OCI-LY1 (cell line): ENCODE data around the gene CCDC102A.

Experiments used
- H2AFZ ChIP-seq: fragments of 200-600 bp; sonication (generic), shearing (Covaris generic); 2 replicates; pipeline ENCODE4 v1.6.0; 2014; ENCODE audit warnings: antibody characterized with exemption, mild to moderate bottlenecking, low read length
- H3F3A ChIP-seq: fragments of 200-600 bp; sonication (generic), shearing (Covaris generic); 2 replicates; pipeline ENCODE4 v1.6.0; 2014; ENCODE audit warnings: mild to moderate bottlenecking, antibody characterized with exemption, low read length, moderate library complexity; ENCODE audit not compliant: insufficient read depth
- H3K27ac ChIP-seq: fragments of 200-600 bp; sonication (generic); 2 replicates; pipeline ENCODE4 v1.5.1; 2014; ENCODE audit warnings: low read length, mixed run types, mild to moderate bottlenecking, low read depth; ENCODE audit not compliant: poor library complexity, severe bottlenecking
- H3K27me3 ChIP-seq: fragments of 200-600 bp; sonication (generic); 2 replicates; pipeline ENCODE4 v1.6.0; 2014; ENCODE audit warnings: antibody characterized with exemption, mild to moderate bottlenecking, low read length, moderate library complexity; ENCODE audit not compliant: insufficient read depth
- H3K36me3 ChIP-seq: fragments of 200-600 bp; sonication (generic); 2 replicates; pipeline ENCODE4 v1.6.1; 2014; ENCODE audit warnings: mild to moderate bottlenecking, antibody characterized with exemption, low read length, moderate library complexity, mixed read lengths; ENCODE audit not compliant: insufficient read depth
- H3K4me1 ChIP-seq: fragments of 200-600 bp; sonication (generic); 2 replicates; pipeline ENCODE4 v1.5.1; 2014; ENCODE audit warnings: mild to moderate bottlenecking, low read length, moderate library complexity; ENCODE audit not compliant: insufficient read depth, severe bottlenecking
- H3K4me2 ChIP-seq: fragments of 200-600 bp; sonication (generic), shearing (Covaris generic); 2 replicates; pipeline ENCODE4 v1.6.1; 2014; ENCODE audit warnings: low read length
- H3K4me3 ChIP-seq: fragments of 200-600 bp; sonication (generic); 2 replicates; pipeline ENCODE4 v1.5.1; 2014; ENCODE audit warnings: low read length, low read depth, mild to moderate bottlenecking, mixed read lengths; ENCODE audit not compliant: poor library complexity, severe bottlenecking
- H3K79me2 ChIP-seq: fragments of 200-600 bp; shearing (Covaris generic); 2 replicates; pipeline ENCODE4 v1.6.1; 2016; ENCODE audit warnings: mixed run types, low read length, mixed read lengths; ENCODE audit not compliant: insufficient read depth
- H3K9ac ChIP-seq: fragments of 200-600 bp; sonication (generic), shearing (Covaris generic); 2 replicates; pipeline ENCODE4 v1.6.1; 2014; ENCODE audit warnings: mild to moderate bottlenecking, low read length, mixed read lengths
- H3K9me2 ChIP-seq: fragments of 200-600 bp; sonication (generic), shearing (Covaris generic); 2 replicates; pipeline ENCODE4 v1.6.1; 2014; ENCODE audit warnings: low read depth, mild to moderate bottlenecking, low read length, mixed read lengths
- H3K9me3 ChIP-seq: fragments of 200-600 bp; shearing (Covaris generic); 2 replicates; pipeline ENCODE4 v1.6.1; 2014; ENCODE audit warnings: low read length, mixed read lengths
- H4K20me1 ChIP-seq: fragments of 200-600 bp; sonication (generic), shearing (Covaris generic); 2 replicates; pipeline ENCODE4 v1.6.0; 2016; ENCODE audit warnings: mild to moderate bottlenecking, low read length; ENCODE audit not compliant: insufficient read depth
- EZH2 ChIP-seq: fragments of 200-600 bp; sonication (generic), shearing (Covaris generic); IDR thresholded peaks from 2 replicates; pipeline ENCODE4 v1.8.0; 2017; ENCODE audit warnings: borderline replicate concordance, mixed run types, mild to moderate bottlenecking, antibody characterized with exemption, low read length, moderate library complexity, mixed read lengths
- TF ChIP-seq, protein P1 (sequence below): fragments of 200-600 bp; sonication (generic), shearing (Covaris generic); IDR thresholded peaks from 2 replicates; pipeline ENCODE4 v1.5.1; 2017; ENCODE audit warnings: mild to moderate bottlenecking, antibody characterized with exemption, low read length, moderate library complexity, mixed read lengths

Gene CCDC102A

DNA sequence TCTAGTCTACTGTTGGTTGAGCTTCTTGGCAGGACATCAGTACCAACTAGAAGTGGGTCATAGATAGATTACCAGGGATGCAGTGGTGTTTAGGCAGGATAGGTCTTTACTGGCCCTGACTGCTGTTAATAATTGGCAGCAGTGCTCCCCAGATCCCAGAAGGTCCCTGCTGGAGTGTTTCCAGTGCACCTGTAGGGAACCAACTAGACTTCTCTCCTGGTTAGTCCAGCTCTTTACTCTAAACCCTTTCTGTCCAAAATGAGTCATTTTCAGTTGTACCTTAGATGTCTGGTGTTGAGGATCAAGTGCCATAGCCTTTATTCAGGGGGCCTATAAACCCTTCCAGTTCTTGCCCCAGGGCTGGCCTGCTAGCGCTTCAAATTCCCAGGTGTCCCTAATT is 65.2 kb downstream of the CCDC102A start:
- no peaks in the 10 kb centered on the region for H3K27me3 ChIP-seq
- no peaks in the 10 kb centered on the region for H3K4me1 ChIP-seq
- H3K4me2 ChIP-seq: no peak overlapping the region
- no peaks in the 10 kb centered on the region for H3F3A ChIP-seq
- H3K79me2 ChIP-seq: no peaks in the 10 kb centered on the region
- H3K36me3 ChIP-seq: peaks cover 46% of the 10 kb centered on the region
- H4K20me1 ChIP-seq: no peaks in the 10 kb centered on the region
- H3K9me2 ChIP-seq: no peaks in the 10 kb centered on the region
- H3K27ac ChIP-seq: no peak overlapping the region
- no peaks in the 10 kb centered on the region for H3K9me3 ChIP-seq
- H3K9ac ChIP-seq: no peak overlapping the region
- no peak overlapping the region for H2AFZ ChIP-seq
- no peak overlapping the region for H3K4me3 ChIP-seq
- TF ChIP-seq EZH2: no peak
- TF ChIP-seq, protein P1, sequence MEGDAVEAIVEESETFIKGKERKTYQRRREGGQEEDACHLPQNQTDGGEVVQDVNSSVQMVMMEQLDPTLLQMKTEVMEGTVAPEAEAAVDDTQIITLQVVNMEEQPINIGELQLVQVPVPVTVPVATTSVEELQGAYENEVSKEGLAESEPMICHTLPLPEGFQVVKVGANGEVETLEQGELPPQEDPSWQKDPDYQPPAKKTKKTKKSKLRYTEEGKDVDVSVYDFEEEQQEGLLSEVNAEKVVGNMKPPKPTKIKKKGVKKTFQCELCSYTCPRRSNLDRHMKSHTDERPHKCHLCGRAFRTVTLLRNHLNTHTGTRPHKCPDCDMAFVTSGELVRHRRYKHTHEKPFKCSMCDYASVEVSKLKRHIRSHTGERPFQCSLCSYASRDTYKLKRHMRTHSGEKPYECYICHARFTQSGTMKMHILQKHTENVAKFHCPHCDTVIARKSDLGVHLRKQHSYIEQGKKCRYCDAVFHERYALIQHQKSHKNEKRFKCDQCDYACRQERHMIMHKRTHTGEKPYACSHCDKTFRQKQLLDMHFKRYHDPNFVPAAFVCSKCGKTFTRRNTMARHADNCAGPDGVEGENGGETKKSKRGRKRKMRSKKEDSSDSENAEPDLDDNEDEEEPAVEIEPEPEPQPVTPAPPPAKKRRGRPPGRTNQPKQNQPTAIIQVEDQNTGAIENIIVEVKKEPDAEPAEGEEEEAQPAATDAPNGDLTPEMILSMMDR: no peak

DNA sequence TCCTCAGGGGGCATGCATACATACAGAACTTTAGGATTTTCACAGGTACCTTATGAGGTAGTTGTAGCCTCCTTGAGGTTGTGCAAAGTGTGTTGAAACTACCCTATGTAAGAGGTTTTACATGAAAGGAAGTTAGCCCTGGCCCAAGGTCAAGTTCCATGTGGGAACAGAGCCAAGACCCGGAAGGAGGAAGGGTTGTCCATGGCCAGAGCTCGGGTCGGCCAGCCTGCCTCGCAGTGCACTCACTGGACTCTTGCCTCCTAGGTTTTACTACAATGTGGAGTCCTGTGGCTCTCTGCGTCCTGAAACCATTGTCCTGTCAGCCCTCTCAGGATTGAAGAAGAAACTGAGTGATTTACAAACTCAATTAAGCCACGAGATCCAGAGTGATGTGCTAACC is 65.7 kb downstream of the CCDC102A start:
- H3K79me2 ChIP-seq: no peaks in the 10 kb centered on the region
- H3K4me3 ChIP-seq: no peak overlapping the region
- H3F3A ChIP-seq: no peaks in the 10 kb centered on the region
- no peak overlapping the region for H3K9ac ChIP-seq
- TF ChIP-seq EZH2: no peak
- TF ChIP-seq, protein P1: no peak
- H3K9me3 ChIP-seq: no peaks in the 10 kb centered on the region
- H3K27me3 ChIP-seq: no peaks in the 10 kb centered on the region
- no peak overlapping the region for H2AFZ ChIP-seq
- no peaks in the 10 kb centered on the region for H3K9me2 ChIP-seq
- H3K4me2 ChIP-seq: no peak overlapping the region
- H3K27ac ChIP-seq: no peak overlapping the region
- no peaks in the 10 kb centered on the region for H4K20me1 ChIP-seq
- peaks cover 51% of the 10 kb centered on the region for H3K36me3 ChIP-seq
- no peaks in the 10 kb centered on the region for H3K4me1 ChIP-seq

DNA sequence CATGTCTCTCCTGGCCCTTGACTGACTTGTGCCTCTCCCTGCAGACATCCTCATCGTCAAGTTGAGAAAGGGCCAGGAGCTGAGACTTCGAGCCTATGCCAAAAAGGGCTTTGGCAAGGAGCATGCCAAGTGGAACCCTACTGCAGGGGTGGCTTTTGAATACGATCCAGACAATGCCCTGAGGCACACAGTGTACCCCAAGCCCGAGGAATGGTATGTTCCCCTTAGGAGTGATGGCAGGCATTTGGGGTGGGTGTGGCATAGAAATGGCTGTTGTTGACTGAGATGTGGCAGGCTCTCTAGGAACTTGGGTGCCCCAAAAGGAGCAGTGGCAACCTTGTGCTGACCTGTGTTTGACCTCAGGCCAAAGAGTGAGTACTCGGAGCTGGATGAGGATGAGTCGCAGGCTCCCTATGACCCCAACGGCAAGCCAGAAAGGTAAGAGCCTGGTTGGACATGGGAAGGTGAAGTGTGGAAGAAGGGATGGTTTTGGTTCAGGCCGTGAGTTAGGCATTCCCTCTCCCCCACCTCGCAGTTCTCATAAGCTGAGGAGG is 66.4 kb downstream of the CCDC102A start:
- H3K9me2 ChIP-seq: no peaks in the 10 kb centered on the region
- H3K9ac ChIP-seq: no peak overlapping the region
- H3K27ac ChIP-seq: no peak overlapping the region
- no peaks in the 10 kb centered on the region for H4K20me1 ChIP-seq
- H3F3A ChIP-seq: no peaks in the 10 kb centered on the region
- H2AFZ ChIP-seq: no peak overlapping the region
- no peaks in the 10 kb centered on the region for H3K27me3 ChIP-seq
- H3K4me2 ChIP-seq: no peak overlapping the region
- no peaks in the 10 kb centered on the region for H3K9me3 ChIP-seq
- peaks cover 58% of the 10 kb centered on the region for H3K36me3 ChIP-seq
- no peaks in the 10 kb centered on the region for H3K79me2 ChIP-seq
- no peaks in the 10 kb centered on the region for H3K4me1 ChIP-seq
- TF ChIP-seq, protein P1: no peak
- no peak for TF ChIP-seq EZH2
- no peak overlapping the region for H3K4me3 ChIP-seq
